HepG2 (cell line): ENCODE results near the gene CRK. TPM values are rescaled to one million over a fixed set of nuclear protein-coding genes. Genes with fewer than 3 reads are reported as not detected.
A peak's percentile ranks its signal among the peaks of the same experiment; 100 is the strongest.

ENCODE experiments used
- ATAC-seq: fragments of 200-7000 bp; cut with Tn5 transposase; 3 replicates; pipeline ENCODE4 v1.9.1; 2020; ENCODE audit warnings: mild to moderate bottlenecking, moderate library complexity
- BruUV-seq: library from RNA; stranded (reverse); fragments of 400-500 nt; replicated peaks from 2 replicates; lab custom pipeline; 2021; lab: Mats Ljungman, UMichigan
- CTCF ChIA-PET: fragments of 300-600 bp; formaldehyde crosslinking; extraction: SDS; loops from one replicate; lab custom pipeline; 2021; ENCODE audit warnings: low total read pairs, inconsistent platforms, low intra/inter-chr PET ratio; lab: Yijun Ruan, JAX
- POLR2A ChIA-PET: fragments of 350-600 bp; sonication (Branson Sonifier 250); formaldehyde crosslinking; loops from one replicate; lab custom pipeline; 2020; ENCODE audit warnings: antibody characterized with exemption, inconsistent platforms; lab: Yijun Ruan, JAX
- DNase-seq: peaks from one replicate; pipeline ENCODE4 v3.0.0-alpha.2; 2015; ENCODE audit warnings: low spot score
- FAIRE-seq: peaks from 3 replicates; lab custom pipeline; 2011; peaks lifted over from hg19 to GRCh38; lab: Jason Lieb, UNC
- H2AFZ ChIP-seq: one replicate; pipeline ENCODE4 v1.6.1; 2011; ENCODE audit warnings: low read length, inconsistent platforms
- H3K27ac ChIP-seq: fragments of 300-600 bp; 3 replicates; pipeline ENCODE4 v1.8.0; 2011; ENCODE audit warnings: mixed run types, mild to moderate bottlenecking, mixed read lengths, low read length, inconsistent platforms; ENCODE audit not compliant: insufficient read depth; ENCODE audit errors: extremely low read length
- H3K27me3 ChIP-seq, 2 experiments: fragments of 200-600 bp in 1 of 2; 2 replicates in 1 of 2; 3 replicates in 1 of 2; pipeline versions ENCODE4 v1.6.0 to v1.8.0; 2011; ENCODE audit warnings: low read length in 2 of 2, mild to moderate bottlenecking in 2 of 2, moderate library complexity in 2 of 2, inconsistent platforms in 1 of 2; ENCODE audit not compliant: insufficient read depth in 2 of 2, control insufficient read depth in 1 of 2
- H3K36me3 ChIP-seq, 2 experiments: fragments of 200-600 bp in 1 of 2; replicated peaks in 1 of 2; 2 replicates in 1 of 2; 3 replicates in 1 of 2; pipeline versions ENCODE4 v1.5.1 to v1.8.0; 2011; ENCODE audit warnings: low read length in 2 of 2, inconsistent platforms in 1 of 2; ENCODE audit not compliant: insufficient read depth in 2 of 2, control insufficient read depth in 1 of 2
- H3K4me1 ChIP-seq: 2 replicates; pipeline ENCODE4 v1.5.1; 2012; ENCODE audit warnings: low read length, inconsistent platforms; ENCODE audit not compliant: insufficient read depth
- H3K4me2 ChIP-seq: 2 replicates; pipeline ENCODE4 v1.6.0; 2011; ENCODE audit warnings: low read depth, low read length, inconsistent platforms
- H3K4me3 ChIP-seq, 3 experiments: fragments of 200-600 bp in 1 of 3; sonication (generic), shearing (Covaris generic) in 1 of 3; replicated peaks in 1 of 3; 2 replicates each; pipeline ENCODE4 v1.5.1; 2011 to 2016; ENCODE audit warnings: low read length in 3 of 3, inconsistent platforms in 2 of 3, low read depth in 2 of 3, mild to moderate bottlenecking in 2 of 3, control low read depth in 1 of 3, mixed read lengths in 1 of 3; ENCODE audit not compliant: insufficient read depth in 1 of 3
- H3K79me2 ChIP-seq: one replicate; pipeline ENCODE4 v1.6.1; 2011; ENCODE audit warnings: low read length, inconsistent platforms; ENCODE audit not compliant: insufficient read depth
- H3K9ac ChIP-seq: 2 replicates; pipeline ENCODE4 v1.6.0; 2011; ENCODE audit warnings: mild to moderate bottlenecking, low read depth, low read length, inconsistent platforms; ENCODE audit not compliant: insufficient read depth
- H3K9me3 ChIP-seq: 2 replicates; pipeline ENCODE4 v1.5.1; 2012; ENCODE audit warnings: mild to moderate bottlenecking, low read length
- H4K20me1 ChIP-seq: 2 replicates; pipeline ENCODE4 v1.6.0; 2011; ENCODE audit warnings: inconsistent platforms, mild to moderate bottlenecking, low read length, moderate library complexity; ENCODE audit not compliant: insufficient read depth
- CHD4 ChIP-seq: fragments of 200-600 bp; sonication (generic); IDR thresholded peaks from 2 replicates; pipeline ENCODE4 v1.7.0; 2017; ENCODE audit warnings: mild to moderate bottlenecking, low read length, borderline replicate concordance
- EEA1 ChIP-seq: sonication (generic); formaldehyde crosslinking; IDR thresholded peaks from 2 replicates; pipeline ENCODE4 v1.5.1; 2020; ENCODE audit warnings: mild to moderate bottlenecking, missing genetic modification reagents, borderline replicate concordance
- FLYWCH1 ChIP-seq: sonication (generic); formaldehyde crosslinking; IDR thresholded peaks from 2 replicates; pipeline ENCODE4 v1.8.1; 2023; ENCODE audit warnings: mild to moderate bottlenecking, missing genetic modification reagents
- GATAD1 ChIP-seq: IDR thresholded peaks from 2 replicates; pipeline ENCODE4 v1.6.1; 2016; ENCODE audit warnings: missing genetic modification reagents, missing compliant biosample characterization
- KLF9 ChIP-seq: IDR thresholded peaks from 2 replicates; pipeline ENCODE4 v1.6.1; 2016; ENCODE audit warnings: low read depth
- NRL ChIP-seq: sonication (generic); formaldehyde crosslinking; IDR thresholded peaks from 2 replicates; pipeline ENCODE4 v1.5.0; 2020; ENCODE audit warnings: missing genetic modification reagents, mild to moderate bottlenecking, moderate library complexity, borderline replicate concordance
- RNF2 ChIP-seq: fragments of 450-650 bp; conservative IDR thresholded peaks from 2 replicates; pipeline ENCODE4 v1.6.1; 2016; ENCODE audit warnings: low read depth
- U2AF2 ChIP-seq: fragments of 200-400 bp; formaldehyde crosslinking; IDR thresholded peaks from 2 replicates; pipeline ENCODE4 v1.6.1; 2017; ENCODE audit warnings: low read depth, mild to moderate bottlenecking, low read length
- ZMYM4 ChIP-seq: sonication (generic); formaldehyde crosslinking; IDR thresholded peaks from 2 replicates; pipeline ENCODE4 v1.8.1; 2023; ENCODE audit warnings: mild to moderate bottlenecking, missing genetic modification reagents
- ZNF180 ChIP-seq: sonication (generic); formaldehyde crosslinking; IDR thresholded peaks from 2 replicates; pipeline ENCODE4 v1.4.0; 2020; ENCODE audit warnings: low read depth, missing genetic modification reagents, borderline replicate concordance
- ZNF577 ChIP-seq: sonication (generic); formaldehyde crosslinking; IDR thresholded peaks from 2 replicates; pipeline ENCODE4 v1.4.0; 2020; ENCODE audit warnings: mild to moderate bottlenecking, low read depth, missing genetic modification reagents, borderline replicate concordance
- ZNF607 ChIP-seq: sonication (generic); formaldehyde crosslinking; IDR thresholded peaks from 2 replicates; pipeline ENCODE4 v1.5.1; 2020; ENCODE audit warnings: missing genetic modification reagents, mild to moderate bottlenecking, borderline replicate concordance
- ZNF788 ChIP-seq: sonication (generic); formaldehyde crosslinking; IDR thresholded peaks from 2 replicates; pipeline ENCODE4 v1.5.0; 2020; ENCODE audit warnings: mild to moderate bottlenecking, missing genetic modification reagents, borderline replicate concordance
- ZNF850 ChIP-seq: sonication (generic); formaldehyde crosslinking; conservative IDR thresholded peaks from 2 replicates; pipeline ENCODE4 v1.9.0; 2021; ENCODE audit warnings: mild to moderate bottlenecking, missing genetic modification reagents
- WGBS: methylation state at CpG from one replicate; pipeline ENCODE4 v1.1.6; 2017; ENCODE audit warnings: low lambda C conversion rate; 5-methylcytosine and 5-hydroxymethylcytosine counted together
- in situ Hi-C: cut with HindIII; loops from 2 replicates; pipeline ENCODE4 v1.10.0; 2017; ENCODE audit warnings: low pct_unique_long_range_greater_than_20kb; ENCODE audit not compliant: extremely low pct_ligation_motif_present
- intact Hi-C: fragments of 100-400 bp; cut with micrococcal nuclease; formaldehyde crosslinking; loops from one replicate; pipeline ENCODE4 v1.10.0; 2022; ENCODE audit not compliant: unreplicated experiment
- polyA plus RNA-seq, 8 experiments: library from polyadenylated mRNA; depleted of rRNA in 3 of 8; stranded (reverse) in 7 of 8; unstranded in 1 of 8; fragments of >200 nt; fragmentation: Illumina TruSeq in 4 of 8; extraction: Trizol in 4 of 8; gene quantifications; 2 replicates each; pipeline versions ENCODE4 v1.2.1 to v1.2.3, GENCODE V29; 2011 to 2016; ENCODE audit warnings: low read depth in 4 of 8, missing spikeins in 1 of 8, mixed read lengths in 1 of 8; ENCODE audit not compliant: insufficient read depth in 1 of 8
- total RNA-seq, 5 experiments: library from RNA; depleted of rRNA; stranded (reverse); fragments of >200 nt; fragmentation: Illumina TruSeq; extraction: Trizol; gene quantifications; 2 replicates each; pipeline ENCODE4 v1.2.3, GENCODE V29; 2016; ENCODE audit warnings: low read depth in 1 of 5
- TF ChIP-seq, protein P1 (sequence below): sonication (generic); formaldehyde crosslinking; IDR thresholded peaks from 2 replicates; pipeline ENCODE4 v1.5.1; 2020; ENCODE audit warnings: mild to moderate bottlenecking, missing genetic modification reagents
- TF ChIP-seq, protein P2 (sequence below): sonication (generic); formaldehyde crosslinking; IDR thresholded peaks from 2 replicates; pipeline ENCODE4 v1.4.0; 2020; ENCODE audit warnings: missing genetic modification reagents

CRK gene
- total and polyA plus RNA-seq, 2 of the 13 experiments (the other 11 are each of a cell fraction or from before 2014, with no cell fraction given) = 47.4 to 54.2 TPM

DNA sequence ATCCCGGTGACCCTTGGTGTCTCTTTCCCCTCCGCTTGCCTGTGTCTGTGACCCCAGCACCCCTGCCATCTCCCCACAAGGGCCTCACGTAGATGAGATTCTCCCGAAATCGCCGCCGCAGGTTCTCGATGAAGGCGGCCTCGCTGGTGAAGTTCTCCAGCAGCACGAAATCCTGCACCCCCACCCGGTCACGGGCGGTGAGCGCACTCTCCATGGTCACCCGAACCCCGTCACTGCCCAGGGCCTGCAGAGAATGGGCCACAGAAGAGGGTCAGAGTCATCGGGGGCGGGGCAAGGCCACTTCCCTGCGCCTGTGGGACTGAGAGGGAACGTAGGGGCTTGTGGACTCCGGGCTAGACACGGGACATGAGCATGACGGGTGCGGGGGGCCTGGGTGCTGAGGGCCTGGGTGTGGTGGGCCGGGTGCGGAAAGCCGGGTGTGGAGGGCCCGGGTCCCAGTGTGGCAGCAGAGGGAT, 28.1 kb upstream of the CRK start:
- no peak for ATAC-seq
- H3K4me2 ChIP-seq = peak overlapping the region; percentile 32; the same call in 1 of the 2 replicates
- FAIRE-seq = no peak
- no peak overlapping the region for H3K9ac ChIP-seq
- ChIA-PET CTCF (no interaction called here), POLR2A (interaction anchor here (1.1 to 1.4 kb wide), 3 partner anchors 16 to 32 kb away, joined by 3 to 9 read pairs (median 7); partner anchors contain the start of gene INPP5K)
- in situ Hi-C loops (no loop called here), intact Hi-C loops (no loop called here)
- no peak overlapping the region for H3K27ac ChIP-seq
- H4K20me1 ChIP-seq = no peaks in the 10 kb centered on the region
- no TSS peak for BruUV-seq
- no peaks in the 10 kb centered on the region; a peak in 1 of 5 replicates for H3K27me3 ChIP-seq
- H3K36me3 ChIP-seq = peaks cover 7 to 27% of the 10 kb centered on the region in 2 experiments
- H3K9me3 ChIP-seq = no peaks in the 10 kb centered on the region
- peaks cover 25% of the 10 kb centered on the region for H3K4me1 ChIP-seq
- H3K4me3 ChIP-seq = no peak overlapping the region; a peak in 1 of 6 replicates
- 96% methylated on average over 29 of the region's 29 CpGs for WGBS
- DNase-seq = no peak
- no peak overlapping the region for H2AFZ ChIP-seq
- peaks cover 8% of the 10 kb centered on the region for H3K79me2 ChIP-seq
- TF ChIP-seq NRL (CRISPR knock-in tag) (peak; percentile 43; the same call in 1 of the 2 replicates), ZNF850 (no peak), ZNF577 (CRISPR knock-in tag) (no peak), RNF2 (no peak), KLF9 (CRISPR knock-in tag) (no peak), ZNF788 (CRISPR knock-in tag) (no peak), CHD4 (no peak), U2AF2 (no peak), EEA1 (CRISPR knock-in tag) (no peak), GATAD1 (CRISPR knock-in tag) (no peak), ZNF180 (CRISPR knock-in tag) (no peak), ZNF607 (CRISPR knock-in tag) (no peak), FLYWCH1 (CRISPR knock-in tag) (no peak), ZMYM4 (CRISPR knock-in tag) (no peak)
- TF ChIP-seq, protein P1, sequence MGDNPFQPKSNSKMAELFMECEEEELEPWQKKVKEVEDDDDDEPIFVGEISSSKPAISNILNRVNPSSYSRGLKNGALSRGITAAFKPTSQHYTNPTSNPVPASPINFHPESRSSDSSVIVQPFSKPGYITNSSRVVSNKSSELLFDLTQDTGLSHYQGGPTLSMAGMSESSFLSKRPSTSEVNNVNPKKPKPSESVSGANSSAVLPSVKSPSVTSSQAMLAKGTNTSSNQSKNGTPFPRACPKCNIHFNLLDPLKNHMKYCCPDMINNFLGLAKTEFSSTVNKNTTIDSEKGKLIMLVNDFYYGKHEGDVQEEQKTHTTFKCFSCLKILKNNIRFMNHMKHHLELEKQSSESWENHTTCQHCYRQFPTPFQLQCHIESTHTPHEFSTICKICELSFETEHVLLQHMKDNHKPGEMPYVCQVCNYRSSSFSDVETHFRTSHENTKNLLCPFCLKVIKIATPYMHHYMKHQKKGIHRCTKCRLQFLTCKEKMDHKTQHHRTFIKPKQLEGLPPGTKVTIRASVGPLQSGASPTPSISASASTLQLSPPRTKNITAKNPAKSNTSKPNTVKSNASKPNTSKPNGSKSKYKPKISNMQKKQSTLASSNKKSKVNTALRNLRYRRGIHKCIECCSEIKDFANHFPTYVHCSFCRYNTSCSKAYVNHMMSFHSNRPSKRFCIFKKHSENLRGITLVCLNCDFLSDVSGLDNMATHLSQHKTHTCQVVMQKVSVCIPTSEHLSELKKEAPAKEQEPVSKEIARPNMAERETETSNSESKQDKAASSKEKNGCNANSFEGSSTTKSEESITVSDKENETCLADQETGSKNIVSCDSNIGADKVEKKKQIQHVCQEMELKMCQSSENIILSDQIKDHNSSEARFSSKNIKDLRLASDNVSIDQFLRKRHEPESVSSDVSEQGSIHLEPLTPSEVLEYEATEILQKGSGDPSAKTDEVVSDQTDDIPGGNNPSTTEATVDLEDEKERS = no peak
- TF ChIP-seq, protein P2, sequence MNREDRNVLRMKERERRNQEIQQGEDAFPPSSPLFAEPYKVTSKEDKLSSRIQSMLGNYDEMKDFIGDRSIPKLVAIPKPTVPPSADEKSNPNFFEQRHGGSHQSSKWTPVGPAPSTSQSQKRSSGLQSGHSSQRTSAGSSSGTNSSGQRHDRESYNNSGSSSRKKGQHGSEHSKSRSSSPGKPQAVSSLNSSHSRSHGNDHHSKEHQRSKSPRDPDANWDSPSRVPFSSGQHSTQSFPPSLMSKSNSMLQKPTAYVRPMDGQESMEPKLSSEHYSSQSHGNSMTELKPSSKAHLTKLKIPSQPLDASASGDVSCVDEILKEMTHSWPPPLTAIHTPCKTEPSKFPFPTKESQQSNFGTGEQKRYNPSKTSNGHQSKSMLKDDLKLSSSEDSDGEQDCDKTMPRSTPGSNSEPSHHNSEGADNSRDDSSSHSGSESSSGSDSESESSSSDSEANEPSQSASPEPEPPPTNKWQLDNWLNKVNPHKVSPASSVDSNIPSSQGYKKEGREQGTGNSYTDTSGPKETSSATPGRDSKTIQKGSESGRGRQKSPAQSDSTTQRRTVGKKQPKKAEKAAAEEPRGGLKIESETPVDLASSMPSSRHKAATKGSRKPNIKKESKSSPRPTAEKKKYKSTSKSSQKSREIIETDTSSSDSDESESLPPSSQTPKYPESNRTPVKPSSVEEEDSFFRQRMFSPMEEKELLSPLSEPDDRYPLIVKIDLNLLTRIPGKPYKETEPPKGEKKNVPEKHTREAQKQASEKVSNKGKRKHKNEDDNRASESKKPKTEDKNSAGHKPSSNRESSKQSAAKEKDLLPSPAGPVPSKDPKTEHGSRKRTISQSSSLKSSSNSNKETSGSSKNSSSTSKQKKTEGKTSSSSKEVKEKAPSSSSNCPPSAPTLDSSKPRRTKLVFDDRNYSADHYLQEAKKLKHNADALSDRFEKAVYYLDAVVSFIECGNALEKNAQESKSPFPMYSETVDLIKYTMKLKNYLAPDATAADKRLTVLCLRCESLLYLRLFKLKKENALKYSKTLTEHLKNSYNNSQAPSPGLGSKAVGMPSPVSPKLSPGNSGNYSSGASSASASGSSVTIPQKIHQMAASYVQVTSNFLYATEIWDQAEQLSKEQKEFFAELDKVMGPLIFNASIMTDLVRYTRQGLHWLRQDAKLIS = no peak
